Right lobe of liver (tissue), 4 donors: ENCODE measurements around the gene ERFL.

Experiments
- POLR2A ChIP-seq: fragments of 450-650 bp; IDR thresholded peaks from one replicate; pipeline ENCODE4 v1.6.1; 2017; ENCODE audit warnings: antibody characterized with exemption, mild to moderate bottlenecking
- TF ChIP-seq, protein P1 (sequence below), 4 donors: fragments of 200-600 bp in 3 of 4; fragments of 450-650 bp in 1 of 4; IDR thresholded peaks; one replicate each; pipeline versions ENCODE4 v1.5.1 to v1.8.0; 2016 to 2022; ENCODE audit warnings: antibody characterized with exemption in 4 of 4, mild to moderate bottlenecking in 2 of 4
- donor health status: DM: no; HTN: no; CAD: no.
- donor health status: DM: no; HTN: no; CAD: no.
- donor health status: DM: no; HTN: yes; CAD: no.

DNA sequence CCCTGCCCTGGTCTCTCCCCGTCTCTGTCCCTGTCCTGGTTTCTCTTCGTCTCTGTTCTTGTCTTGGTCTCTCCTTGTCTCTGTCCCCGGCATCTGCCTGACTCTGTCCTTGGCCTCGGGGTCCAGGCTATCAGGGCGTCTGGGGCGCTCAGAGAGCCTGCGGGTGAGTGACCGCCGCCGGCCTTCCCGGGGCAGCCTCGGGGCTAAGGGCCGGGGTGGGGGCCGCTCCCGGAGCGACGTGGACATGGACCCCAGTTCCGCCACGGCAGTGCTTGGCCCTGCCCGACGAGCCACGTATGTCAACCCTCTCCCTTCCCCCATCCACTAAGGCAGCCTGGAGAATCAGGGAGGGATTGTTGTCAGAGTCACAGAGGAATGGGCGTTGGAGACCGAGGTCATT is 30.4 kb downstream of the ERFL start:
- TF ChIP-seq, protein P1, sequence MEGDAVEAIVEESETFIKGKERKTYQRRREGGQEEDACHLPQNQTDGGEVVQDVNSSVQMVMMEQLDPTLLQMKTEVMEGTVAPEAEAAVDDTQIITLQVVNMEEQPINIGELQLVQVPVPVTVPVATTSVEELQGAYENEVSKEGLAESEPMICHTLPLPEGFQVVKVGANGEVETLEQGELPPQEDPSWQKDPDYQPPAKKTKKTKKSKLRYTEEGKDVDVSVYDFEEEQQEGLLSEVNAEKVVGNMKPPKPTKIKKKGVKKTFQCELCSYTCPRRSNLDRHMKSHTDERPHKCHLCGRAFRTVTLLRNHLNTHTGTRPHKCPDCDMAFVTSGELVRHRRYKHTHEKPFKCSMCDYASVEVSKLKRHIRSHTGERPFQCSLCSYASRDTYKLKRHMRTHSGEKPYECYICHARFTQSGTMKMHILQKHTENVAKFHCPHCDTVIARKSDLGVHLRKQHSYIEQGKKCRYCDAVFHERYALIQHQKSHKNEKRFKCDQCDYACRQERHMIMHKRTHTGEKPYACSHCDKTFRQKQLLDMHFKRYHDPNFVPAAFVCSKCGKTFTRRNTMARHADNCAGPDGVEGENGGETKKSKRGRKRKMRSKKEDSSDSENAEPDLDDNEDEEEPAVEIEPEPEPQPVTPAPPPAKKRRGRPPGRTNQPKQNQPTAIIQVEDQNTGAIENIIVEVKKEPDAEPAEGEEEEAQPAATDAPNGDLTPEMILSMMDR (IDR thresholded peaks at IDR 0.05), result no peak
- TF ChIP-seq POLR2A, result no peak
